ENCODE measurements around the gene MTERF2. TPM values are rescaled to one million over a fixed set of nuclear protein-coding genes. Genes with fewer than 3 reads are reported as not detected.
"Not testable (repeated sequence)": the region's sequence is repeated elsewhere in the genome, so short reads cannot be mapped to it uniquely, and the experiment has no call there.

MTERF2 gene
- total RNA-seq, 2 experiments from 2014 or later, result 8.8 to 10.4 TPM

- H3K27ac ChIP-seq (ENCODE audit: low read depth, low read length, poor library complexity, severe bottlenecking), result no peak overlapping the region
- no peaks in the 10 kb centered on the region for H3K9me2 ChIP-seq (ENCODE audit: insufficient read depth, low read length)
- DNase-seq (ENCODE audit: low spot score), result no peak
- TF ChIP-seq CTCF (conservative IDR thresholded peaks at IDR 0.05; ENCODE audit: low read length), result no peak
- no peak for TF ChIP-seq EZH2phosphoT487 (IDR thresholded peaks at IDR 0.05; ENCODE audit: borderline replicate concordance, low read depth, low read length)
- no TSS peak for BruUV-seq (replicated peaks)
- no peak overlapping the region for H3K4me3 ChIP-seq (ENCODE audit: low read depth, low read length, poor library complexity, severe bottlenecking)
- intact Hi-C loops (cut with micrococcal nuclease; ENCODE audit: unreplicated experiment), result no loop called here
- H4K20me1 ChIP-seq (ENCODE audit: insufficient read depth, low read length), result no peaks in the 10 kb centered on the region
- H3K36me3 ChIP-seq (ENCODE audit: insufficient read depth, low read length), result no peaks in the 10 kb centered on the region
- H3K79me2 ChIP-seq (ENCODE audit: insufficient read depth, low read depth, low read length), result no peaks in the 10 kb centered on the region
- ChIA-PET POLR2A (interaction anchor here (0.8 to 1.7 kb wide), 2 partner anchors 10 to 38 kb away, joined by 3 to 8 read pairs; no protein-coding TSS in a partner anchor), CTCF (ENCODE audit: unreplicated experiment) (no interaction called here)
- no peaks in the 10 kb centered on the region for H3K4me1 ChIP-seq (ENCODE audit: insufficient read depth, low read length, poor library complexity, severe bottlenecking)
- no peak overlapping the region for H2AFZ ChIP-seq (ENCODE audit: low read length)
- H3K9me3 ChIP-seq (ENCODE audit: low read length), result no peaks in the 10 kb centered on the region
- no peak overlapping the region for H3K4me2 ChIP-seq (ENCODE audit: low read length)
These were observed 11.0 kb upstream of the MTERF2 start for GRCh38 chr12:106997916-106998315.

GRCh38 chr12:106996102-106996501, 9.2 kb upstream of the MTERF2 start:
- H3K27ac ChIP-seq (ENCODE audit: low read depth, low read length, poor library complexity, severe bottlenecking); intact Hi-C loops (cut with micrococcal nuclease; ENCODE audit: unreplicated experiment); DNase-seq (ENCODE audit: low spot score); H2AFZ ChIP-seq (ENCODE audit: low read length); H3K9me3 ChIP-seq (ENCODE audit: low read length); H3K4me1 ChIP-seq (ENCODE audit: insufficient read depth, low read length, poor library complexity, severe bottlenecking); H3K4me2 ChIP-seq (ENCODE audit: low read length); CTCF ChIA-PET (ENCODE audit: unreplicated experiment); H3K36me3 ChIP-seq (ENCODE audit: insufficient read depth, low read length); H3K9me2 ChIP-seq (ENCODE audit: insufficient read depth, low read length); H4K20me1 ChIP-seq (ENCODE audit: insufficient read depth, low read length); H3K4me3 ChIP-seq (ENCODE audit: low read depth, low read length, poor library complexity, severe bottlenecking); BruUV-seq (replicated peaks); POLR2A ChIA-PET; H3K79me2 ChIP-seq (ENCODE audit: insufficient read depth, low read depth, low read length): not testable (repeated sequence)

- CTCF ChIA-PET (ENCODE audit: unreplicated experiment), result no interaction called here
- Histone ChIP-seq H3K36me3 (ENCODE audit: insufficient read depth, low read length) (no peaks in the 10 kb centered on the region), H3K4me2 (ENCODE audit: low read length) (no peak overlapping the region), H3K9me2 (ENCODE audit: insufficient read depth, low read length) (no peaks in the 10 kb centered on the region), H3K4me3 (ENCODE audit: low read depth, low read length, poor library complexity, severe bottlenecking) (no peak overlapping the region), H3K4me1 (ENCODE audit: insufficient read depth, low read length, poor library complexity, severe bottlenecking) (no peaks in the 10 kb centered on the region), H2AFZ (ENCODE audit: low read length) (no peak overlapping the region), H3K9me3 (ENCODE audit: low read length) (no peaks in the 10 kb centered on the region), H3K79me2 (ENCODE audit: insufficient read depth, low read depth, low read length) (no peaks in the 10 kb centered on the region), H3K27ac (ENCODE audit: low read depth, low read length, poor library complexity, severe bottlenecking) (no peak overlapping the region), H4K20me1 (ENCODE audit: insufficient read depth, low read length) (no peaks in the 10 kb centered on the region)
- no TSS peak for BruUV-seq (replicated peaks)
- no peak for DNase-seq (ENCODE audit: low spot score)
- no peak for TF ChIP-seq CTCF (conservative IDR thresholded peaks at IDR 0.05; ENCODE audit: low read length)
- POLR2A ChIA-PET, result interaction anchor here (1.3 kb wide), 1 partner anchor 11 kb away, joined by 3 read pairs; no protein-coding TSS in a partner anchor
- intact Hi-C loops (cut with micrococcal nuclease; ENCODE audit: unreplicated experiment), result no loop called here
These were observed 7.8 kb upstream of the MTERF2 start for GRCh38 chr12:106994579-106995220.
